GM23338 (cell line): ENCODE results near the gene PBXIP1. TPM values are rescaled to one million over a fixed set of nuclear protein-coding genes. Genes with fewer than 3 reads are reported as not detected.
"Not testable (repeated sequence)": the region's sequence is repeated elsewhere in the genome, so short reads cannot be mapped to it uniquely, and the experiment has no call there.

Experiments used
- ATAC-seq: fragments of 200-7000 bp; cut with Tn5 transposase; 3 replicates; pipeline ENCODE4 v1.9.1; 2020
- DNase-seq: peaks from one replicate; pipeline ENCODE4 v3.0.0-alpha.2; 2015; ENCODE audit warnings: low spot score
- H2AFZ ChIP-seq: fragments of 200-600 bp; sonication (generic); 2 replicates; pipeline ENCODE4 v1.8.0; 2016; ENCODE audit warnings: antibody characterized with exemption, mild to moderate bottlenecking, moderate library complexity
- H3F3A ChIP-seq: fragments of 200-600 bp; sonication (generic); replicated peaks from 2 replicates; pipeline ENCODE4 v1.8.0; 2017; ENCODE audit warnings: antibody characterized with exemption, mixed run types, low read depth
- H3K27ac ChIP-seq: fragments of 200-600 bp; sonication (generic); 2 replicates; pipeline ENCODE4 v1.6.1; 2016; ENCODE audit warnings: low read depth
- H3K27me3 ChIP-seq: fragments of 200-600 bp; sonication (generic); 2 replicates; pipeline ENCODE4 v1.8.0; 2016; ENCODE audit warnings: mild to moderate bottlenecking, mixed run types, moderate library complexity; ENCODE audit not compliant: insufficient read depth
- H3K36me3 ChIP-seq: fragments of 200-600 bp; sonication (generic); 2 replicates; pipeline ENCODE4 v1.8.0; 2016; ENCODE audit warnings: mild to moderate bottlenecking; ENCODE audit not compliant: insufficient read depth
- H3K4me1 ChIP-seq: fragments of 200-600 bp; sonication (generic); 2 replicates; pipeline ENCODE4 v1.8.0; 2016; ENCODE audit warnings: mild to moderate bottlenecking, moderate library complexity; ENCODE audit not compliant: insufficient read depth
- H3K4me2 ChIP-seq: fragments of 200-600 bp; sonication (generic); 2 replicates; pipeline ENCODE4 v1.7.1; 2017; ENCODE audit warnings: mixed run types
- H3K4me3 ChIP-seq: fragments of 200-600 bp; sonication (generic); 2 replicates; pipeline ENCODE4 v1.6.1; 2016; ENCODE audit warnings: mixed run types
- H3K79me2 ChIP-seq: fragments of 200-600 bp; sonication (generic); replicated peaks from 2 replicates; pipeline ENCODE4 v1.8.0; 2017; ENCODE audit warnings: mild to moderate bottlenecking; ENCODE audit not compliant: insufficient read depth
- H3K9me2 ChIP-seq: fragments of 200-600 bp; sonication (generic); 2 replicates; pipeline ENCODE4 v1.8.0; 2017; ENCODE audit not compliant: insufficient read depth
- H4K20me1 ChIP-seq: fragments of 200-600 bp; sonication (generic); replicated peaks from 2 replicates; pipeline ENCODE4 v1.8.0; 2017; ENCODE audit warnings: mild to moderate bottlenecking; ENCODE audit not compliant: insufficient read depth
- H3K27ac Mint-ChIP-seq: 2 replicates; pipeline ENCODE4 v1.8.0; 2020; ENCODE audit warnings: inconsistent platforms, mild to moderate bottlenecking, moderate library complexity, mixed read lengths
- H3K27me3 Mint-ChIP-seq: 3 replicates; pipeline ENCODE4 v1.8.0; 2022; ENCODE audit warnings: low read depth, mild to moderate bottlenecking, moderate library complexity, mixed read lengths, inconsistent platforms; ENCODE audit not compliant: insufficient read depth, poor library complexity
- H3K36me3 Mint-ChIP-seq: 3 replicates; pipeline ENCODE4 v1.8.0; 2021; ENCODE audit warnings: low read depth, mild to moderate bottlenecking, inconsistent platforms, moderate library complexity, mixed read lengths
- H3K4me1 Mint-ChIP-seq: 3 replicates; pipeline ENCODE4 v1.8.0; 2020; ENCODE audit warnings: mild to moderate bottlenecking, inconsistent platforms, mixed read lengths
- H3K4me3 Mint-ChIP-seq: 3 replicates; pipeline ENCODE4 v1.8.0; 2021; ENCODE audit warnings: moderate library complexity, mild to moderate bottlenecking, inconsistent platforms, mixed read lengths
- H3K9me3 Mint-ChIP-seq: 3 replicates; pipeline ENCODE4 v1.8.0; 2020; ENCODE audit warnings: moderate library complexity, mild to moderate bottlenecking, inconsistent platforms, mixed read lengths
- CTCF ChIP-seq, 2 experiments: fragments of 200-600 bp in 1 of 2; sonication (generic) in 1 of 2; conservative IDR thresholded peaks; 2 replicates each; pipeline versions ENCODE4 v1.5.1 to v1.6.1; 2016 to 2017; ENCODE audit warnings: antibody characterized with exemption in 2 of 2, low read depth in 2 of 2, mild to moderate bottlenecking in 2 of 2, moderate library complexity in 1 of 2
- ETS1 ChIP-seq: IDR thresholded peaks from 2 replicates; pipeline ENCODE4 v1.6.1; 2016; ENCODE audit warnings: antibody characterized with exemption
- EZH2phosphoT487 ChIP-seq: fragments of 200-600 bp; sonication (generic); IDR thresholded peaks from one replicate; pipeline ENCODE4 v1.8.1; 2018; ENCODE audit warnings: antibody characterized with exemption; ENCODE audit not compliant: unreplicated experiment
- ZNF462 ChIP-seq: fragments of 250-450 bp; sonication (Bioruptor Pico); IDR thresholded peaks from 2 replicates; pipeline ENCODE4 v1.5.0; 2020; ENCODE audit warnings: mild to moderate bottlenecking, moderate library complexity
- polyA plus RNA-seq: library from polyadenylated mRNA; unstranded; fragments of >200 nt; fragmentation: Nextera tagmentation; extraction: Ambion mirVana; gene quantifications from 2 replicates; pipeline ENCODE4 v1.2.1, GENCODE V29; 2016
- total RNA-seq: library from RNA; depleted of rRNA; stranded (reverse); fragments of >200 nt; shearing (Covaris generic); gene quantifications from 2 replicates; pipeline ENCODE4 v1.2.3, GENCODE V29; 2014

Gene PBXIP1
- total and polyA plus RNA-seq, 2 experiments from 2014 or later = 7.0 to 31.8 TPM

GRCh38 chr1:154987326-154987725 lies 31.4 kb upstream of the PBXIP1 start (continued):
- TF ChIP-seq ZNF462 (CRISPR knock-in tag) (no peak), CTCF (conservative IDR thresholded peaks at IDR 0.05; ENCODE audit: low read depth in 2 of 2) (no peak), EZH2phosphoT487 (no peak), ETS1 (no peak)

GRCh38 chr1:154986736-154987135 lies 30.8 kb upstream of the PBXIP1 start:
- H3K27ac ChIP-seq, H3K9me2 ChIP-seq, H3K27me3 Mint-ChIP-seq, H3K4me1 ChIP-seq, H3K27me3 ChIP-seq, H3K27ac Mint-ChIP-seq, H3K4me2 ChIP-seq, H2AFZ ChIP-seq, H3K4me3 Mint-ChIP-seq, H3K4me3 ChIP-seq, H3K36me3 ChIP-seq, H3K9me3 Mint-ChIP-seq, H3K4me1 Mint-ChIP-seq, ATAC-seq, DNase-seq: not testable (repeated sequence)
- Histone ChIP-seq H4K20me1 (peaks cover 19% of the 10 kb centered on the region; the same call in 1 of the 2 replicates), H3K79me2 (peaks cover 51% of the 10 kb centered on the region), H3F3A (peaks cover 11% of the 10 kb centered on the region; the same call in 1 of the 2 replicates)
- H3K36me3 Mint-ChIP-seq = peaks cover 63% of the 10 kb centered on the region
